H54 (cell line): ENCODE measurements around the gene SMAD4.

ENCODE experiments used
- DNase-seq: peaks from one replicate; pipeline ENCODE4 v3.0.0; 2011; ENCODE audit warnings: low spot score, mixed read lengths; ENCODE audit not compliant: insufficient read length
- FAIRE-seq: peaks from 3 replicates; lab custom pipeline; 2011; peaks lifted over from hg19 to GRCh38; lab: Jason Lieb, UNC
- POLR2A ChIP-seq: IDR thresholded peaks from 2 replicates; pipeline ENCODE4 v1.6.1; 2011; ENCODE audit warnings: low read depth, mild to moderate bottlenecking, low read length

The SMAD4 gene

GRCh38 chr18:51007790-51008139 lies 22.2 kb upstream of the SMAD4 start:
- no peak for DNase-seq
- FAIRE-seq: no peak
- TF ChIP-seq POLR2A: no peak

GRCh38 chr18:51009072-51009471 lies 20.9 kb upstream of the SMAD4 start:
- FAIRE-seq (no peak), DNase-seq (no peak)
- no peak for TF ChIP-seq POLR2A

GRCh38 chr18:51010218-51010617 lies 19.8 kb upstream of the SMAD4 start:
- DNase-seq (no peak), FAIRE-seq (no peak)
- TF ChIP-seq POLR2A: no peak

GRCh38 chr18:51011709-51012108 lies 18.3 kb upstream of the SMAD4 start:
- TF ChIP-seq POLR2A: no peak
- no peak for DNase-seq
- FAIRE-seq: no peak

- DNase-seq (no peak), FAIRE-seq (no peak)
- no peak for TF ChIP-seq POLR2A
Measured at GRCh38 chr18:51012441-51012840, 17.6 kb upstream of the SMAD4 start.

GRCh38 chr18:51013259-51013658 lies 16.8 kb upstream of the SMAD4 start:
- FAIRE-seq (no peak), DNase-seq (no peak)
- no peak for TF ChIP-seq POLR2A

- no peak for TF ChIP-seq POLR2A
- no peak for FAIRE-seq
- DNase-seq: no peak
Measured at GRCh38 chr18:51017140-51017879, 12.7 kb upstream of the SMAD4 start.

GRCh38 chr18:51020536-51020935 lies 9.5 kb upstream of the SMAD4 start:
- FAIRE-seq (no peak), DNase-seq (no peak)
- no peak for TF ChIP-seq POLR2A

GRCh38 chr18:51021226-51021965 lies 8.6 kb upstream of the SMAD4 start:
- no peak for FAIRE-seq
- no peak for TF ChIP-seq POLR2A
- no peak for DNase-seq

- FAIRE-seq (no peak), DNase-seq (no peak)
- TF ChIP-seq POLR2A: no peak
Measured at GRCh38 chr18:51025512-51025911, 4.5 kb upstream of the SMAD4 start.

GRCh38 chr18:51028201-51028805 lies 1.7 kb upstream of the SMAD4 start:
- DNase-seq (no peak), FAIRE-seq (no peak)
- no peak for TF ChIP-seq POLR2A

GRCh38 chr18:51029378-51029693 lies 677 bp upstream of the SMAD4 start:
- FAIRE-seq: no peak
- no peak for TF ChIP-seq POLR2A
- DNase-seq: no peak

GRCh38 chr18:51030537-51031258 lies 685 bp downstream of the SMAD4 start:
- DNase-seq (peak; percentile 28), FAIRE-seq (no peak)

GRCh38 chr18:51032193-51032592 lies 2.2 kb downstream of the SMAD4 start:
- no peak for DNase-seq
- no peak for FAIRE-seq
- TF ChIP-seq POLR2A: no peak

More at GRCh38 chr18:51030537-51031258, 685 bp downstream of the SMAD4 start:
- TF ChIP-seq POLR2A: peak; percentile 23; the same call in 1 of the 2 replicates

- TF ChIP-seq POLR2A: no peak
- DNase-seq: no peak
Measured at GRCh38 chr18:51037230-51037629, 7.2 kb downstream of the SMAD4 start.

More at GRCh38 chr18:51037230-51037629, 7.2 kb downstream of the SMAD4 start:
- no peak for FAIRE-seq
